Fibroblast of skin of left quadriceps (primary cell): ENCODE results near the gene ZNF263.
"Not testable (repeated sequence)": the region's sequence is repeated elsewhere in the genome, so short reads cannot be mapped to it uniquely, and the experiment has no call there.

Experiments
- DNase-seq, 2 experiments: peaks; one replicate each; pipeline ENCODE4 v3.0.0-alpha.2; 2013; ENCODE audit warnings: low read depth in 2 of 2

ZNF263 gene

DNA sequence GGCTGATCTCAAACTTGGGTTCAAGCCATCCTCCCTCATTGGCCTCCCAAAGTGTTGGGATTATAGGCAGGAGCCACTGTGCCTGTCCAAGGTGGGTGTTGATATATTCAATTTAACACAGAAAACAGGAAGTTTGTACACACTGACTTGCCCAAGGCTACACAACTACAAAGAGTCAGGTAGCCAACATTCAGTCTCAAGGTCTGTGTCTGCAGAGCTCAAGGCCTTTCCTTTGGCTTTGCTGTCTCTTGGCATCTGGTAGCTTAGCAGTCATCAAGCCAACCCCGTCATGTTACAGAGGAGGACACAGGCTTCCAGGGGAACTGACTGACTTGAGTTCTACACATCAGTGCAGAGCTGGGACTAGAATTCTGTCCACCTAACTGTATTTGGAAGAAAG, 15.0 kb upstream of the ZNF263 start:
- no peak for DNase-seq

DNA sequence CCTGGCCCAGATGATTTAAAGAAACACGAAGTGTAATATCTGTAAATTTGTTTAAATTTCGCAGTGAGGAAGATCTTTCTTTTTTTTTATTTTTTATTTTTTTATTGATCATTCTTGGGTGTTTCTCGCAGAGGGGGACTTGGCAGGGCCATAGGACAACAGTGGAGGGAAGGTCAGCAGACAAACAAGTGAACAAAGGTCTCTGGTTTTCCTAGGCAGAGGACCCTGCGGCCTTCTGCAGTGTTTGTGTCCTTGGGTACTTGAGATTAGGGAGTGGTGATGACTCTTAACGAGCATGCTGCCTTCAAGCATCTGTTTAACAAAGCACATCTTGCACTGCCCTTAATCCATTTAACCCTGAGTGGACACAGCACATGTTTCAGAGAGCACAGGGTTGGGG, 12.6 kb upstream of the ZNF263 start:
- DNase-seq: not testable (repeated sequence)

DNA sequence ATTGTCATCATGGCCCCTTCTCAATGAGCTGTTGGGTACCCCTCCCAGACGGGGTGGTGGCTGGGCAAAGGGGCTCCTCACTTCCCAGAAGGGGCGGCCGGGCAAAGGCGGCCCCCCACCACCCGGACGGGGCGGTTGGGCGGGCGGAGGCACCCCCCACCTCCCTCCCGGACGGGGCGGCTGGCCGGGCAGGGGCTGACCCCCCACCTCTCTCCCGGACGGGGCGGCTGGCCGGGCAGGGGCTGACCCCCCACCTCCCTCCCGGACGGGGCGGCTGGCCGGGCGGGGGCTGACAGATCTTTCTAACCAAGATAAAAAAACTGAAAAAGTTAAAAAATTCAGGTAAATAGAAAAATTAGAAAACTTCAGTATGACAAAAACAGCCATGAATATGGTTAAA, 12.0 kb upstream of the ZNF263 start:
- DNase-seq: not testable (repeated sequence)

DNA sequence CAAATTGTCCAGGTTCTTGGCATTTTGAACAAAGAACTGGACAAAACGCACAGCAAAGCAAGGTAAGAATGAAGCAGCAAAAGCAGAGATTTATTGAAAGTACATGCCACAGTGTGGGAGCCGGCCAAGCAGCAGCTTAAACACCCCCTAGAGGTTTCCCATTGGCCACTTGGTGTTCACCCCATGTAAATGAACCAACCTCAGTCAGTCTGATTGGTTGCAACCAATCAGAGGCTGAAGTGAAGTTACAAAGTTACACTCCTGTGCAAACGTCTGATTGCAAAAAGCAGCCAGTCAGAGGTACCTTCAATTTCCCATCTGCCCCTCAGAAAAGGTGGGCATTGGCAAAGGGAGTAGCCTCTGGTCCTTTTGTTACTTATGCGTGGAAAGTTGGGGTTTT, 8.8 kb upstream of the ZNF263 start:
- DNase-seq: no peak

DNA sequence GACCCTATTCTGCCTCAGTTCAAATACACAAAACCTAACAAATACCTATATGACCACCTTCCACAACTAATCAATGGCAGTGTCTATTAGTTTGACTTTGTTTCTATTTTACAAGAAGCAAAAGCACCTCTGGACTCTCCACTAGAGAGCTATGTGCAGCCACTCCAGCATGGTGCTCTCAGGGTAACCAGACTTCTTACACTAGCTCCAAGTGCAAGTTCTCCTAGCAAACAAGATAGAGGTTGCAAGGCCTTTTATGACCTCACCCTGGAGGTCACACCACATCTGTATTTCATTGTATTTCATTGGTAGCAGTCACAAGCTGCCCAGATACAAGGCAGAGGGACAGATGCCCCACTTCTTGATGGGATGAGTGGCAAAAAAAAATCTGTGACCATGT, 8.3 kb upstream of the ZNF263 start:
- no peak for DNase-seq

DNA sequence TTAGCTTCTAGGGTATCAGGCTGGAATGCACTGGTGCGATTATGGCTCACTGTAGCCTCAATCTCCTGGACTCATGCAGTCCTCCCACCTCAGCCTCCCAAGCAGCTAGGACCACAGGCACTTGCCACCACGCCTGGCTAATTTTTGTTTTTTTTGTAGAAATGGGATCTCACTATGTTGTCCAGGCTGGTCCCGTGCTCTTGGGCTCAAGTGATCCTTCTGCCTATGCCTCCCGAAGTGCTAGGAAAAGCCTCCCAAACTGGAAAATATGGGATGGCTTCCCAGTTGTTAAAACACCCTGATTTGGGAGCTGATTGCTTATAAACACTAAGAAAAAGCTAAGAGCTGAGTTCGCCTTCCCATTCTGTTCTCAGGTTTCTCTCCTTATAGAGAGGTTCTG, 6.6 kb upstream of the ZNF263 start:
- no peak for DNase-seq

DNA sequence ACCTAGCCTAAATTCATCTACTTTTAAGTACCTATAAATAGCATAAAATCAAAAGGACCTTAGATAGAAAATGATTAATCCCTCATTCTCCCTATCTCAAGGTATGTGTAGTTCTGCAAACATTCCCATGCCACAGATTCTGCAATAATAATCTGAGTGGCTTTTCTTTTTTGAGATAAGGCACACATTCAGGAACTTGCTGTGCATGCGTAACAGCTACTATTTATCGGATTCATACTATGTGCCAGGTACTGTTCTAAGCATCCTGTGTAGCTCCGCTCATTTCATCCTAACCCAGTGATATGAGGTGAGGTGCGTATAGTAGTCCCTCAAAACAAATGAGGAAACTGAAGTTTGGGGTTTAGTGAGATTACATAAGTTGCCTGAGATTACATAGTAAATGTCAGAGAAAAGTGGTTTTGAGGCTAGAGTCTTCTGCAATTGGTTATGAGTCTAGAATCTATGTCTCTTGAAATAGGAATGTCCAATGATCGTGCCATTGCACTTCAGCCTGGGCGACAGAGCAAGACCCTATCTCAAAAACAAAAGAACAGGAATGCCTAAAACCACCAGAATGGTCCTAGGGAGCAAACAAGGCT, 2.0 kb upstream of the ZNF263 start:
- DNase-seq: no peak

DNA sequence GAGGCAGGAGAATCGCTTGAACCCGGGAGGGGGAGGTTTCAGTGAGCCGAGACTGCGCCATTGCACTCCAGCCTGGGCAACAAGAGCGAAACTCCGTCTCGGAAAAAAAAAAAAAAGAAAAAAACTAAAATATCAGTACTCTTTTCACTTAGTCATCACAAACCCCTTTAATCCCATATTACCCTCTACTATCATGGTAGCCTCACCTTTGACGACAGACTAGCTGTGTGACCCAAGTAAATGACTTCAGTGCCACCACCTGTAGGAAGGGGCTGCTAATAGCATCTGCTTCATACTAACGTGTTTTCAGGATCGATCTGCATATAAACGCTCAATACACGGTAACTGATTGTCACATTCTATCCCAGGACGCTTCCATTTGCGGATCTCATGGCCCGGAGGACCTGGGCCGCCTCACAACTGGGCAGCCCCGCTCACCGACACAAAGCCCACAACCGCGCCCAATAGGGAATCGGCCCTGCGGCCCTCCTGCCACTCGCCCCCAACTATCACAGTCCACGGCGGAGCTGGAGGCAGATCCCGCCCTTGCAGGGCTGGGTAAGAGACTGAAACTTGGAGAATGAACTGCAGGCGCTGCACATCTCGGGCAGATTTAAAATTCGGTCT, 1.1 kb upstream of the ZNF263 start:
- DNase-seq: no peak

DNA sequence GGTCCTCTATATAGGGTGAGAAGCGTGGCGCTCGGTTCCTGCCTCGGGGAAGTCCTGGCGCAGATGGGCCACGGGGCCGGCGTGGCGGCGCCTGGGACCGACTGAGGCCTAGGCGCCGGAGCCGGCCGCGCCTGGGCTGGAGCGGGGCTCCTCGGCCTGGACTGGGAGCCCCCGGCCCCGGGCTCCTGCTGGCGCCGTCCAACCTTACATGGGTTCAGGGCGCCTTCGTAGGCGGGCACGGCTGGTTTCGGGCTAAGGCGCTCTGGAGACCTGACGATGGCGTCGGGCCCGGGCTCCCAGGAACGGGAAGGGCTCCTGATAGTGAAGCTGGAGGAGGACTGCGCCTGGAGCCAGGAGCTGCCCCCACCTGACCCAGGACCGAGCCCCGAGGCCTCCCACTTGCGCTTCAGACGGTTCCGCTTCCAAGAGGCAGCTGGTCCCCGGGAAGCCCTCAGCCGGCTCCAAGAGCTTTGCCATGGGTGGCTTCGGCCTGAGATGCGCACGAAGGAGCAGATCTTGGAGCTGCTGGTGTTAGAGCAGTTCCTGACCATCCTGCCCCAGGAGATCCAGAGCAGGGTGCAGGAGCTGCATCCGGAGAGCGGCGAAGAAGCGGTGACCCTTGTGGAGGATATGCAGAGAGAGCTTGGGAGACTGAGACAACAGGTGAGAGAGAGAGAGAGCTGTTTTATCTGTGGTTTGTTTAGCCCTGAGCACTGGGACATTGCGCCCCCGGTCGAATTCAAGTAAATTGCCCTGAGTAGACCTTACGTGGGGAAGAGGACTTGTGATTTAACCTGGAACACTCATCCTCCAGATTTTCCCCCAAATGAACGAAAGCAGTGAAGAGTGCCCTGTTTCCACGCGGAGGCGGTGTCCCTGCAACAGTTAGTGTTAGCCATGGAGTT, 504 bp downstream of the ZNF263 start:
- DNase-seq: no peak

DNA sequence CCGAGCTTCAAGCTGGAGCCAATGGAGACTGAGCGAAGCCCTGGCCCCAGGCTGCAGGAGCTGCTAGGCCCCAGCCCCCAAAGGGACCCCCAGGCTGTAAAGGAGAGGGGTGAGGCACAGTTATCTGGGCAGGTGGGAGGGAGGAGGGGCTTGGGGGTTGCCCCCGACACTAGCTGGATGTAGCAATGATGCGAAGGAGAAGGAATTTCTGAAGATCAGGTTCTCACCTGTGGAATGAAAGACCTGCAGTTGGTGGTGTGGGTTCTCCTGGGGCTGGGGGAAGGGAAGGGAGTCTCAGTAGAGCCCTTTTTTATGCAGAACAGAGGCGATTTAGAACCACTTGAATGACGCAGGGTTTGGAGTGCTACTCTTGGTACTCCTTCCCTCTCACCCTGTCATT, 1.8 kb downstream of the ZNF263 start:
- no peak for DNase-seq

DNA sequence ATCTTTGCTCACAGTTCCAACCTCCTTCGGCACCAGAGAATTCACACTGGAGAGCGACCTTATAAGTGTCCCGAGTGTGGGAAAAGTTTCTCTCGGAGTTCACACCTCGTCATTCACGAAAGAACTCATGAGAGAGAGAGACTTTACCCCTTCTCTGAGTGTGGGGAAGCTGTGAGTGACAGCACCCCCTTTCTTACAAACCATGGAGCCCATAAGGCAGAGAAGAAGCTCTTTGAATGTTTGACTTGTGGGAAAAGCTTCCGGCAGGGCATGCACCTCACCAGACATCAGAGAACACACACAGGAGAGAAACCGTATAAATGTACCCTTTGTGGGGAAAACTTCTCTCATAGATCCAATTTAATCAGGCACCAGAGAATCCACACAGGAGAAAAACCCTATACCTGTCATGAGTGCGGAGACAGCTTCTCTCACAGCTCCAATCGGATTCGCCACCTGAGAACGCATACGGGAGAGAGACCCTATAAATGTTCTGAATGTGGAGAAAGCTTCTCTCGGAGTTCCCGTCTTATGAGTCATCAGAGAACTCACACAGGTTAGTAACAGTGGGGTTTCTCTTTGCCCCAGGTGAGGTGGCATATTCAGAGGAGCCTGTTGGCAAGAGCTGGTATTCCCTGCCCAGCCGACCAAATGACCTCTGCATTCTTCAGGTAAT, 6.8 kb downstream of the ZNF263 start:
- no peak for DNase-seq

DNA sequence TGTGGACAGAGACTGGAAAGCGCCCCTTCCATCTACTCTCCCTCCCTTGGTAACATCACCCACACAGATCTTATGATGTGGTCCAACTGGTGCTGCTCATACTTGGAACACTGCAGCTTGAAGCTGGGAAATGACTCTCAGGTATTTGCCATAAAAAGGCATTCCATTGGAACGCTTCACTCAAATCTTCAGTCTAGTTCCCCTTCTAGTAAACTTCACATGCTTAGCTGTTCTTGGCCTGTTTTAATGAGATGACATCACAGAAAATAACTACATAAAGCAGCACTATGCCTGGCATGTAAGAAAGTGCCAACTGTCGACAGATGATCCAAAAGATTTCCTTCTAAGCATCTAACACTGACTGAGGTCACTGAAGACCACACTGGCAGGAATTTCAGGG, 9.3 kb downstream of the ZNF263 start:
- no peak for DNase-seq

DNA sequence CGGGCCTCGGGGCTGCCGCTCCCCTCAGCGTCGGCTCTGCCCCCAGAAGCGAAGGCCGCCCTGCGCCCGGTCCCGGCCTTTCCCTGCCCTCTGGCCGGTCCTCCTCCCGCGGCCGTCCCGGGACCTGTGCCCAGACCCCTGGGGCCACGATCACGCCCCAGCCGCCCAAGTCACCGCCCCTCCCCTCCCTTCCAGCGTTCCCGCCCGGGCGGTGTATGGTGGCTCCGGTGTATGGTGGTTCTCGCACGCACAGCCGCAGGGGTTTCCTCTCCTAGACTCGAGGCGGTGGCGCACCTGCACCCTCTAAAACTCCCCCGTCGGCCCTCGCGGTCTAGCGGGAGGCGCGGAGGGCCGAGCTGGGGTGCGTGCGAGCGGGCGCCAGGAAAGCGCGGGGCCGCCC, 11.9 kb downstream of the ZNF263 start:
- DNase-seq: no peak

DNA sequence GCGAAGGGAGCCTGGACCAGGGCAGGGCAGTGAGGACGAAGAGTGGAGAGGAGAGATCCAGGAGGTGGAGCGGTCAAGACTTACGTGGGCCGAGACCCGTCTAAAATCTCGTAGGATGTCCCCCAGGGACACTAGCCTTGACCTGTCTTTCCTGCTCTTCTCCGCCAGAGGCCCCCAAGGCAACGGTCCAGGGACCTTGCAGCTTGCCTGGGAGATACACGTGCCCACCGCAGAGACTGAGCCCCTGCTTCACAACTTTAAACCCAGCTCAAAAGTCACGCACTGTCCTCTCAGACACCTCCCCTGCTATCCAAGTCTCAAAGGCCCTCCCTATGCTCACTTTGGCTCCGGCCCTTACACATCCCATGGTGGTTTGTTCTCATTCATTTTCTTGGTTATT, 12.5 kb downstream of the ZNF263 start:
- no peak for DNase-seq

DNA sequence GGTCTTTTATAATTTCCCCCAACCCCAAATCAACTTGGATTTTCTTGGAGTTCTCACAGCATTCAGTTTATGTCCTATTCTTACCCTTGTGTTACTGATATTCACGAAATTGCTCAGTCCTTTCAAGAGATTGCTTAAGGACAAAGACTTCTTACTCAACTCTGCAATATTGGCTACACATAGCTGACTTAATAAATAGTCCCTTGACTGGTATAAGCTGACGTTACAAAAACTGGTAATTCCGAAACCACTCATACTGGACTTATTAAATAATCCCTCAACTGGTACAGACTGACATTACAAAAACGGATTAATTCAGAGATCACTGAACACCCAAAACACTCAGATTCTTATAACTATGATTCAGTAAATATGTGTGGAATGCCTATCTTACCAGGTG, 21.1 kb downstream of the ZNF263 start:
- no peak for DNase-seq

DNA sequence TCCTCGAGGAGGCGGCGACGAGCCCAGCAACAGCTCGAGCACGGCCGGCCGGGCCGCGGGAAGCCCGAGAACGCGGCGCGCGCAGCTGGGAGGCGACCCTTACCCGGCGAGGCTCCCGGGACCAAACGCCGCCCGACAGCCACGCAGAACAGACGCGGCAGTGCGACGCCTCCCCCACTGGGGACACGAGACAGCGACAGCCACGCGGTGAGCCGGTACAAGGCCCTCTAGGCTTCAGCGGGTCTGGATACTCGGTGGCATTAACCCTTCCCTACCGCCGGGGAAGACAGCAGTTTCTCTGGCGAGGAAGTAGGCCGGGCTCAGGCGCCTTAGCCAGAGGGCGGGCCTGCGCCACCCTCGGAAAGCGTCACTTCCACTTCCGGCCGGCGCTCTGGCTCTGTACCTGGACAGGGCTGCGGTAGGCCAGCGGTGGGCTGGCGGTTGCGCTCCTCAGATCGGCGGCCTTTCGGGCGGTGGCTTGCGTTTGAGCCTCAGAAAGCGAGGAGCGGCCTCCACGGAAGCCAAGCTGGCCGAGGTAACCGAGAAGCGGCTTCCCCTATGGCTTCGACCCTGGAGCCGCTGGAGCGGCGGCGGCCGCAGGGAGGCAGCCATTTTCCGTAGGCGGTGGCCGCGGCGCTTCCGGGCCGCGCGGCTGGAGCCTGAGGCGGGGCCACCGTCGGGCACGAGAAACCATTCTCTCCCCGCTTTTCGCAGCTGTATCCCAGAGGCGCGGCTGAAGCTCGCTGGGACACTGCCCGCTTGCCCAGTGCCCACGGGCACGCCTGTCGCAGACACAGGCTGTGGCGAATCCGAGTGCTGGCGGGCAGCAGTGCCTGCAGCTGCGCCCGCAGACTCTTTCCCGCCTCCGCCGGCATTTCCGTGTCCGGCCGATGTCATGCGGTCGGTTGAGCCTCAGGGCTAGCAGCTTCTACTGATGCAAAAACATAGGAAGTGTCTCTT, 22.1 kb downstream of the ZNF263 start, which contains the start of the genes TIGD7 and ZNF75A:
TIGD7 (minus strand) TSS at position 322 of the 960 bp plus-strand sequence. CDS start 4,816 bp downstream, outside the sequence.
ZNF75A (plus strand) TSS at position 389 of the 960 bp plus-strand sequence. CDS start 2,932 bp downstream, outside the sequence.
- peak; percentile 75 to 78 for DNase-seq

DNA sequence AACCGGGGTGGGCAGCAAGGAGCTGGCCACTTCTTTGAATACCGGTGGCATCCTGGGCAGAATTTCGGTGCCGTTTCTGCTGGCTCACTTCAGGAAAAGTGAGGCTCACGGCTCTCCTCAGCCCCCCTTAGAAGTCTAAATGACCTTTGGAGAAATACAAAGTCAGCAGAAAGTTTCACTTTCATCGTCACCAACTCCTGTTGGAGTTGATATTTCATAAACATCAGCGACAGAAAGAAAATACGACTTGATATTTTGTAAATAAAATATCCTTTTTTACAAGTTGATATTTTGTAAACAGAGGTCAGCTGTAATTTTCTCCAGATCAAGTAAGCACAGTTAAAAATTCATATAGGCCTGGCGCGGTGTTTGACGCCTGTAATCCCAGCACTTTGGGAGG, 22.8 kb downstream of the ZNF263 start:
- no peak for DNase-seq

DNA sequence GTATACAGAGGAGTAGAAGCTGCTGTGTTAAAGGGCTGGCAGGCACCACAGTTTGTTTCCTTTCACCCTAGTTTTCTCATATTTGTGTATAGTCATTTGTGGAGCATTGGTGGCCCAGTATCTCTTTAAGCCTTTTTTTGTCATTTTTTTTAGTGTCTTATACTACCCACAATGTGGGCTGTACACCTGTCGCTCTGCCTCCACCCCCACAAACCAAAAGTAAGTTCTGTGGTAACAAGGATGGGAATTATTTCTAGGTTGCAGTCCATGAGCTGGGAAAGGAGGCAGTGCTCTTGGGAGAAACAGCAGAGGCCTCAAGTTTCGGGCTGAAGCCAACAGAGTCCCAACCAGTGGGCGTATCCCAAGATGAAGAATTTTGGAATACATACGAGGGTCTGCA, 28.2 kb downstream of the ZNF263 start:
- no peak for DNase-seq

DNA sequence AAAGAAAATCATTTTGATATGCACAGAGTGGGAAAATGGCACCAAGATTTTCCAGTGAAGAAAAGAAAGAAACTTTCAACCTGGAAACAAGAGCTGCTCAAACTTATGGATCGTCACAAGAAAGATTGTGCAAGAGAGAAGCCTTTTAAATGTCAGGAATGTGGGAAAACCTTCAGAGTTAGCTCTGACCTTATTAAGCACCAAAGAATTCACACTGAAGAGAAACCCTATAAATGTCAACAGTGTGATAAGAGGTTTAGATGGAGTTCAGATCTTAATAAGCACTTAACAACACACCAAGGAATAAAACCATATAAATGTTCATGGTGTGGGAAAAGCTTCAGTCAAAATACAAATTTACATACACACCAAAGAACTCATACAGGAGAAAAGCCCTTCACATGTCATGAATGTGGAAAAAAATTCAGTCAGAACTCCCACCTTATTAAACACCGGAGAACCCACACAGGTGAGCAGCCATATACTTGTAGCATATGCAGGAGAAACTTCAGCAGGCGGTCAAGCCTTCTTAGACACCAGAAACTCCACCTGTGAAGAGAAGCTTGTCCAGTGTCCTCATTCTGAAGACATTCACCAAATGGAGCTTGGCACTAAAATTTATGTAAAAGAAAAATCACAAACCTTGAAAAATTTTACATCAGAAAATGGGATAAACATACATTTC, 34.2 kb downstream of the ZNF263 start:
- DNase-seq: no peak

DNA sequence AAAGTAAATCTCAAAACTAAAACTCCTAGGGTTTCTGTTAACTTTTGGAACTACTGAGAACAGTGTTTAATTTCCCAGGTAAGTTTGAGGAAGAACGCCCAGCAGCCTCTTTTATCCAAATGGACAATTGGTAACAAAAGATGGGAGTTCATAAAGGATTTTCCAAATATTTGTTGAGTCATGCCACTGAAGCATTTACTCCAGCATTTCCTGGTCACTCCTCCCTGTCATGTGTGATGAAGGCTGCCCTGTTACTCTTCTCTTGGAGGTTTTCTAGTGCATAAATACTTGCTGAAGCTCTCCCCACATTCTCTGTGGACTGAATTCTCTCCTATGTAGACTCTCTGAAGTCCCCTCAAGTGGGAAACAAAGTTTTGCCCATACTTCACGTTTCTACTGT, 38.5 kb downstream of the ZNF263 start:
- DNase-seq: no peak
